ENCODE measurements around the gene MCTP1.

DNA sequence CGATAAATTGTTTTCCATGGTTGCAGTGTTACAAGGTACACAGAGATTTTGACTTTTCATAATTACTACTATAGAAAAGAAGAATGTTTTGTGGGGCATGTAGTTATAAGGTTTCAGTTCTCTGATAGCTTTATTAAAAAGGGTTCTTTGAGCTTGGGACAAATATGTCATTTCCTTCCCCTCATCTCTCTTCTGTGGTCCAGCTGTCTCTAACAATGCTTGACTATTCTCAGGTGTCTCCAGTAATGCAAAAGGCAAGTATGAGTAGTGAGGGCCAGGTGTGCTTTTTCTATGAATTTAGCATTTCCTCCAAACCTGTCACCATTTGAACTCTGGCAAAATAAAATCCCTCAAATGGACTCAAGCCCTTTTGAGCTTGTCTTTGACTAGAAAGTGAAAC, 582.2 kb downstream of the MCTP1 start:
- TF ChIP-seq, protein P1, sequence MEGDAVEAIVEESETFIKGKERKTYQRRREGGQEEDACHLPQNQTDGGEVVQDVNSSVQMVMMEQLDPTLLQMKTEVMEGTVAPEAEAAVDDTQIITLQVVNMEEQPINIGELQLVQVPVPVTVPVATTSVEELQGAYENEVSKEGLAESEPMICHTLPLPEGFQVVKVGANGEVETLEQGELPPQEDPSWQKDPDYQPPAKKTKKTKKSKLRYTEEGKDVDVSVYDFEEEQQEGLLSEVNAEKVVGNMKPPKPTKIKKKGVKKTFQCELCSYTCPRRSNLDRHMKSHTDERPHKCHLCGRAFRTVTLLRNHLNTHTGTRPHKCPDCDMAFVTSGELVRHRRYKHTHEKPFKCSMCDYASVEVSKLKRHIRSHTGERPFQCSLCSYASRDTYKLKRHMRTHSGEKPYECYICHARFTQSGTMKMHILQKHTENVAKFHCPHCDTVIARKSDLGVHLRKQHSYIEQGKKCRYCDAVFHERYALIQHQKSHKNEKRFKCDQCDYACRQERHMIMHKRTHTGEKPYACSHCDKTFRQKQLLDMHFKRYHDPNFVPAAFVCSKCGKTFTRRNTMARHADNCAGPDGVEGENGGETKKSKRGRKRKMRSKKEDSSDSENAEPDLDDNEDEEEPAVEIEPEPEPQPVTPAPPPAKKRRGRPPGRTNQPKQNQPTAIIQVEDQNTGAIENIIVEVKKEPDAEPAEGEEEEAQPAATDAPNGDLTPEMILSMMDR (IDR thresholded peaks at IDR 0.05): no peak
- no peak for TF ChIP-seq ZFX (IDR thresholded peaks at IDR 0.05; ENCODE audit: borderline replicate concordance)
